Measurements from ENCODE around the gene CCNL2.

CCNL2 gene

GRCh38 chr1:1338278-1338677 lies 60.9 kb downstream of the CCNL2 start:
- no peak for DNase-seq (ENCODE audit: low read depth)
- H3K4me3 ChIP-seq (replicated peaks; ENCODE audit: low read depth, low read length): no peak overlapping the region
- TF ChIP-seq, protein P1, sequence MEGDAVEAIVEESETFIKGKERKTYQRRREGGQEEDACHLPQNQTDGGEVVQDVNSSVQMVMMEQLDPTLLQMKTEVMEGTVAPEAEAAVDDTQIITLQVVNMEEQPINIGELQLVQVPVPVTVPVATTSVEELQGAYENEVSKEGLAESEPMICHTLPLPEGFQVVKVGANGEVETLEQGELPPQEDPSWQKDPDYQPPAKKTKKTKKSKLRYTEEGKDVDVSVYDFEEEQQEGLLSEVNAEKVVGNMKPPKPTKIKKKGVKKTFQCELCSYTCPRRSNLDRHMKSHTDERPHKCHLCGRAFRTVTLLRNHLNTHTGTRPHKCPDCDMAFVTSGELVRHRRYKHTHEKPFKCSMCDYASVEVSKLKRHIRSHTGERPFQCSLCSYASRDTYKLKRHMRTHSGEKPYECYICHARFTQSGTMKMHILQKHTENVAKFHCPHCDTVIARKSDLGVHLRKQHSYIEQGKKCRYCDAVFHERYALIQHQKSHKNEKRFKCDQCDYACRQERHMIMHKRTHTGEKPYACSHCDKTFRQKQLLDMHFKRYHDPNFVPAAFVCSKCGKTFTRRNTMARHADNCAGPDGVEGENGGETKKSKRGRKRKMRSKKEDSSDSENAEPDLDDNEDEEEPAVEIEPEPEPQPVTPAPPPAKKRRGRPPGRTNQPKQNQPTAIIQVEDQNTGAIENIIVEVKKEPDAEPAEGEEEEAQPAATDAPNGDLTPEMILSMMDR (IDR thresholded peaks at IDR 0.05; ENCODE audit: low read length, missing control alignments): no peak

GRCh38 chr1:1337793-1338147 lies 61.4 kb downstream of the CCNL2 start:
- TF ChIP-seq, protein P1 (IDR thresholded peaks at IDR 0.05; ENCODE audit: low read length, missing control alignments): no peak
- no peak for DNase-seq (ENCODE audit: low read depth)
- no peak overlapping the region for H3K4me3 ChIP-seq (replicated peaks; ENCODE audit: low read depth, low read length)

DNA sequence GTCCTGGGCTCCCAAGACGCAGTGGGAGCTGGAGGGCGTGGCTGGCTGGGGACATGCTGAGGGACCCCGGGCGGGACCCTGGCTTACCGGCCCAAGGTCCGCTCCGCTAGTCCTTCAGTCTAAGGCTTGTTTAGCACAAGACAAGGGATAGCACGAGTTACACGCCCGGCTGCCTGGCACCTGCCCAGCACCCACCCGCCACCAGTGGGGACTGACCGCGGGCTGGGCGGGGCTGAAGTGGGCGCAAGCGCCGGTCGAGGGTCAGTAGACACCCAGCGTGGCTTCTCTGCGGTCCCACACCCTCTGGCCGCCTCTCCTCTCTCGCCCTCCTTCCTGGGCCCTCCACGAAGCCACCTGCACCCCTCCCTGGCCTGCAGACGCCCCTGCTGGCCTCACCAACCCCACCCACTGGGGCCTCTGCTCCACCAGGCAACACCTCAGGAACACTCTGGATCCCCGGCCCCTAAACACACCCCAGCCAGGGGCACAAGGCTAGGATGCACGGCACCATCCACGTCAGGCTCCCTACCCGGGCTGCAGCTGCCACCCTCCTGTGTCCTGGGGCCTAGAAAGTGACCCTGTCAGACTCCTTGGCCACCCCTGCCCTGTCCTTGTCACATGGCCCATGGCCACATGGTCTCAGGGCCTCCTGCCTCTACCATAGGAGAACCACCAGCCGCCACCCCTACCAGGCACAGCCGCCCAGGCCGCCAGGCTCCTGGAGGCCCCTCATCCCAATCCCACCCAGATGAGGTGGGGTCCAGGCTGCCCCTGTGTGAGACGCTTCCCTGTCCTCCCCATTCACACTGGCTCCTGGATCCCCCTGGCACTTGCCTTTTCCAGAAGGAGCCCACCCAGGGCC lies 62.0 kb downstream of the CCNL2 start:
- no peak for DNase-seq (ENCODE audit: low read depth)
- H3K4me3 ChIP-seq (replicated peaks; ENCODE audit: low read depth, low read length): no peak overlapping the region
- TF ChIP-seq, protein P1 (IDR thresholded peaks at IDR 0.05; ENCODE audit: low read length, missing control alignments): no peak

DNA sequence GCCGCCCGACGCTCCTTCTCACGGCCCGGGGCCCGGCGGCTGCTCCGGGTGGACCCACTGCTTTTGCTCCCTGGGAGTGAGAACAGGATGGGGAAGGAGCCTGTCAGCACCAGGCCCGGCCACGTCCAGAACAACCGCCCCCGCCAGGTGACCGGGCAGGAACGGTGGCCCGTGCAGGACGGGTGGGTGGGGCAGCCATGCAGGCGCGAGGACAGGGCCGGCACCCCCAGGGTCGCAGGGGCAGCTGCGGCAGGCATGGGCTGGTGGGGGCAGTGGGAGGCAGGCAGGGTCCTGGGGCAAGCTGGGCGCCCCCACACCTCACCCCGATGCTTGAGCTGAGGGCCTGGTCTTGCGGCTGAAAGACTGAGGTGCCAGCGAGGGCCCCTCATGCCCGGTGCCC lies 62.7 kb downstream of the CCNL2 start:
- H3K4me3 ChIP-seq (replicated peaks; ENCODE audit: low read depth, low read length): no peak overlapping the region
- no peak for DNase-seq (ENCODE audit: low read depth)
- TF ChIP-seq, protein P1 (IDR thresholded peaks at IDR 0.05; ENCODE audit: low read length, missing control alignments): no peak

GRCh38 chr1:1335792-1336248 lies 63.3 kb downstream of the CCNL2 start:
- no peak for DNase-seq (ENCODE audit: low read depth)
- TF ChIP-seq, protein P1 (IDR thresholded peaks at IDR 0.05; ENCODE audit: low read length, missing control alignments): no peak
- no peak overlapping the region for H3K4me3 ChIP-seq (replicated peaks; ENCODE audit: low read depth, low read length)

Measured in fibroblast of pulmonary artery (primary cell).